Activated CD8-positive, alpha-beta T cell treated with anti-CD3 and anti-CD28 coated beads for 36 hours (primary cell): ENCODE data around the gene AFDN. TPM values are rescaled to one million over a fixed set of nuclear protein-coding genes. Genes with fewer than 3 reads are reported as not detected.

Experiments
- ATAC-seq: fragments of 200-7000 bp; cut with Tn5 transposase; one replicate; pipeline ENCODE4 v1.10.0; 2021; ENCODE audit warnings: mild to moderate bottlenecking, moderate library complexity
- CTCF ChIA-PET: fragments of 350-600 bp; sonication (Branson Sonifier 250); formaldehyde crosslinking; loops from one replicate; lab custom pipeline; 2021; ENCODE audit warnings: antibody characterized with exemption; lab: Charles Lee
- POLR2A ChIA-PET: fragments of 350-600 bp; sonication (Branson Sonifier 250); formaldehyde crosslinking; loops from one replicate; lab custom pipeline; 2021; ENCODE audit warnings: antibody characterized with exemption; lab: Charles Lee
- DNase-seq: peaks from one replicate; pipeline ENCODE4 v3.0.0-alpha.2; 2020
- H3K27ac Mint-ChIP-seq: one replicate; pipeline ENCODE4 v1.8.0; 2021; ENCODE audit warnings: mild to moderate bottlenecking, mixed read lengths
- H3K27me3 Mint-ChIP-seq: one replicate; pipeline ENCODE4 v1.8.0; 2021; ENCODE audit warnings: mixed read lengths
- H3K36me3 Mint-ChIP-seq: one replicate; pipeline ENCODE4 v1.8.0; 2021; ENCODE audit warnings: low read depth, mixed read lengths
- H3K4me1 Mint-ChIP-seq: one replicate; pipeline ENCODE4 v1.8.0; 2021; ENCODE audit warnings: low read depth, mixed read lengths
- H3K4me3 Mint-ChIP-seq: one replicate; pipeline ENCODE4 v1.8.0; 2021; ENCODE audit warnings: mild to moderate bottlenecking, moderate library complexity, mixed read lengths
- H3K9me3 Mint-ChIP-seq: one replicate; pipeline ENCODE4 v1.8.0; 2021; ENCODE audit warnings: mixed read lengths
- intact Hi-C: fragments of 100-400 bp; cut with micrococcal nuclease; formaldehyde crosslinking; loops from one replicate; pipeline ENCODE4 v1.10.0; 2022
- total RNA-seq, 2 experiments: library from RNA; stranded (reverse); gene quantifications; one replicate each; pipeline ENCODE4 v1.2.3, GENCODE V29; 2021
- TF ChIP-seq, protein P1 (sequence below): fragments of 200-600 bp; IDR thresholded peaks from one replicate; pipeline ENCODE4 v1.8.0; 2022; ENCODE audit warnings: antibody characterized with exemption, mild to moderate bottlenecking

Gene AFDN
- total RNA-seq, 2 experiments from 2014 or later = 13.0 to 14.1 TPM

DNA sequence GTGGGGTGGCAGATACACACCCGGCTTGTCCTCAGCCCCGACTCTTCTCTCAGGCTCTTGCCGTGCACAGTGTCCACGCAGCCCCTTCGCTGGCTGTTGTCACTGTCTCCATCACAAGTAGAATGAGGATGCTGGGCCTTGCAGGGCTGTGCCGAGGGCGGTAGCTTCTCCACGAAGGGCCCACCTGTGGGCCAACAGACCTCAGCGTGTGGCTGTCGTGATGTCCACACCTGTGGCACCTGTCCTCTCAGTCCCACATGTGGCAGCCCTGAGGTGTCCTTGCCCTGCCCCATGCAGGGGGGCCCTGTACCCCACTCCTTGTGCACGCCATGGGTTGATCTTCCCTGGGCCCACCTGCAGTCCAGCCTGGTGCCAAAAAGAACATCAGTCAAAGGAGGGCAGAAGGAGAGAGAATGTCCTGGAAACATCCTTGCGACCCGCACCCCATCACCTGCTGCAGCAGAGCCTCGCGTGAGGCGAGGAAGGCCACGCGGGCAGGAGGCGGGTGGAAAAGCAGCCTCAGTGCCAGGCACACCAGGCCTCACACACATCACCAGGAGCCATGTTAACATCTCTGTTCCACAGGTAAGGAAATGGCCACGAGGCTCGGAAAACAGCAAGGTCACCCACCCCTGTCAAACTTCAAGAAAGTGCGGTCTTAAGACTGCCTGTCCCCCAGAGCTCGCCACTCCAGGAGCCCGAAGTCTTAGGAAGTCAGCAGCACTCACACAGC lies 22.3 kb upstream of the AFDN start:
- TF ChIP-seq, protein P1, sequence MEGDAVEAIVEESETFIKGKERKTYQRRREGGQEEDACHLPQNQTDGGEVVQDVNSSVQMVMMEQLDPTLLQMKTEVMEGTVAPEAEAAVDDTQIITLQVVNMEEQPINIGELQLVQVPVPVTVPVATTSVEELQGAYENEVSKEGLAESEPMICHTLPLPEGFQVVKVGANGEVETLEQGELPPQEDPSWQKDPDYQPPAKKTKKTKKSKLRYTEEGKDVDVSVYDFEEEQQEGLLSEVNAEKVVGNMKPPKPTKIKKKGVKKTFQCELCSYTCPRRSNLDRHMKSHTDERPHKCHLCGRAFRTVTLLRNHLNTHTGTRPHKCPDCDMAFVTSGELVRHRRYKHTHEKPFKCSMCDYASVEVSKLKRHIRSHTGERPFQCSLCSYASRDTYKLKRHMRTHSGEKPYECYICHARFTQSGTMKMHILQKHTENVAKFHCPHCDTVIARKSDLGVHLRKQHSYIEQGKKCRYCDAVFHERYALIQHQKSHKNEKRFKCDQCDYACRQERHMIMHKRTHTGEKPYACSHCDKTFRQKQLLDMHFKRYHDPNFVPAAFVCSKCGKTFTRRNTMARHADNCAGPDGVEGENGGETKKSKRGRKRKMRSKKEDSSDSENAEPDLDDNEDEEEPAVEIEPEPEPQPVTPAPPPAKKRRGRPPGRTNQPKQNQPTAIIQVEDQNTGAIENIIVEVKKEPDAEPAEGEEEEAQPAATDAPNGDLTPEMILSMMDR = no peak

GRCh38 chr6:167805349-167806060 lies 21.2 kb upstream of the AFDN start:
- peaks cover 29% of the 10 kb centered on the region for H3K27me3 Mint-ChIP-seq
- CTCF ChIA-PET = no interaction called here

More for the DNA sequence above, 22.3 kb upstream of the AFDN start:
- Mint-ChIP-seq H3K27ac (no peak overlapping the region), H3K9me3 (no peaks in the 10 kb centered on the region), H3K36me3 (no peaks in the 10 kb centered on the region), H3K4me3 (no peak overlapping the region), H3K27me3 (peaks cover 26% of the 10 kb centered on the region), H3K4me1 (no peaks in the 10 kb centered on the region)
- CTCF ChIA-PET = no interaction called here
- POLR2A ChIA-PET = no interaction called here
- DNase-seq (no peak), ATAC-seq (no peak)
- intact Hi-C loops = no loop called here

DNA sequence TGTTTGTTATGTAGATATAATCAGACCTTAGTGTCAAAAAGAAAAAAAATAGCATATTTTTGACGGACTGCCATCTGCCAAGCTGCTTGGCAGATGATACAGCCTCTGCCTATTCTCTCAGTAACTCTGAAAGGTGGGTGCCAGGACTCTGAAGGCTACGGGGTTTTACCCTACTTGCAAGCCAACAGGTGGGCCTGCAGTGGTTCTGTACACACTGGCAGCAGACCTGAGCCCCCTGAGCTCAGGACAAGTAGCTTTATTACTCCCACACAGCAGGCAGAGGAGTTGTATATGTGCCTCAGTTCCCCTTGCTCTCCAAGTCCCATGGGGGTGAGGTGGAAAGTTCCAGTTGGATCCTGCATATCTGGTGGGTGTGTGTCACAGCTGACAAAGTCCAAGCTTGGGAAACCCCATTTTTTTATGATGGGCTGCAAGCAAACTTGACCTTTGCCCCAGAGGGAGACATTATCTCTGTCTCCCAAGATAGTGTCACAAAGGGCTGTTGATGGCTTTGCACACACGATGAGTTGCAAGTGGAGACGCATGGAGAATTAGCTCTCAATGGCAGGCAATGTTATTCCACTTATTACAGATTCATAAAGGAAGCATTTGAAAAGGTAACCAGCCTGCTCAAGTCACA lies 20.5 kb upstream of the AFDN start:
- Mint-ChIP-seq H3K27me3 (peaks cover 33% of the 10 kb centered on the region), H3K36me3 (no peaks in the 10 kb centered on the region), H3K4me1 (no peaks in the 10 kb centered on the region), H3K4me3 (no peak overlapping the region), H3K9me3 (no peaks in the 10 kb centered on the region), H3K27ac (no peak overlapping the region)
- intact Hi-C loops = no loop called here
- CTCF ChIA-PET = no interaction called here
- POLR2A ChIA-PET = no interaction called here
- TF ChIP-seq, protein P1 = no peak
- DNase-seq (no peak), ATAC-seq (no peak)

More at GRCh38 chr6:167805349-167806060, 21.2 kb upstream of the AFDN start:
- Mint-ChIP-seq H3K36me3 (no peaks in the 10 kb centered on the region), H3K4me3 (no peak overlapping the region), H3K4me1 (no peaks in the 10 kb centered on the region), H3K9me3 (no peaks in the 10 kb centered on the region), H3K27ac (no peak overlapping the region)
- TF ChIP-seq, protein P1 = no peak
- no peak for ATAC-seq
- intact Hi-C loops = no loop called here
- no peak for DNase-seq
- POLR2A ChIA-PET = no interaction called here

- Mint-ChIP-seq H3K9me3 (no peaks in the 10 kb centered on the region), H3K36me3 (no peaks in the 10 kb centered on the region), H3K27me3 (peaks cover 26% of the 10 kb centered on the region), H3K4me1 (no peaks in the 10 kb centered on the region), H3K4me3 (no peak overlapping the region), H3K27ac (no peak overlapping the region)
- no peak for ATAC-seq
- DNase-seq = no peak
- ChIA-PET CTCF (no interaction called here), POLR2A (no interaction called here)
- TF ChIP-seq, protein P1 = no peak
- intact Hi-C loops = no loop called here
Measured at GRCh38 chr6:167807200-167807599, 19.5 kb upstream of the AFDN start.

DNA sequence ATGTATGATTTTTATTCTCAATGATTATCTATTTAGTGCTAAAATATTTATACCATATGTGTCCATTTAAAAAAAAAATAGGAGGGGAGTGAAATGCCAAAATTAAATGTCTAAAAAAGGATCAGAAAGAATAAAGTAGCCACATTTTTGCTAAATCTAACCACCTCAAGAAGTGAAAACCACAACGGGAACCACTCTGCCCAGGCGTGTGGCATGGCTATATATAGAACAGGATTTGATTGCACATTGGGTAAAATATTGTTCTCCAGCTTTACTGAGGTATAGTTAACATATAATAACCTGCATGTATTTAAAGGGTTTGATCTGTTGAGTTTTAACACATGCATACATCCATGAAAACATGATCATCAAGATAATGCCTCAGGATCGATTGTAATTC lies 19.0 kb upstream of the AFDN start:
- no peaks in the 10 kb centered on the region for H3K4me1 Mint-ChIP-seq
- TF ChIP-seq, protein P1 = no peak
- intact Hi-C loops = no loop called here
- DNase-seq = no peak
- no peak overlapping the region for H3K27ac Mint-ChIP-seq
- ATAC-seq = no peak
- H3K9me3 Mint-ChIP-seq = no peaks in the 10 kb centered on the region
- CTCF ChIA-PET = no interaction called here
- no peak overlapping the region for H3K4me3 Mint-ChIP-seq
- POLR2A ChIA-PET = no interaction called here
- peaks cover 26% of the 10 kb centered on the region for H3K27me3 Mint-ChIP-seq
- H3K36me3 Mint-ChIP-seq = no peaks in the 10 kb centered on the region
